Neuronal stem cell (in vitro differentiated cells): Measurements from ENCODE around the gene OCA2.

ENCODE experiments used
- DNase-seq: peaks from one replicate; pipeline ENCODE4 v3.0.0-alpha.2; 2013; ENCODE audit warnings: low spot score
- H2AFZ ChIP-seq: one replicate; pipeline ENCODE4 v1.6.1; 2013; ENCODE audit warnings: mild to moderate bottlenecking, low read length, inconsistent platforms
- H2AK5ac ChIP-seq: 2 replicates; pipeline ENCODE4 v1.6.1; 2013; ENCODE audit warnings: low read depth, mild to moderate bottlenecking, inconsistent platforms, low read length, moderate library complexity, mixed read lengths
- H2BK120ac ChIP-seq: 2 replicates; pipeline ENCODE4 v1.6.1; 2013; ENCODE audit warnings: low read depth, mild to moderate bottlenecking, inconsistent platforms, low read length, moderate library complexity, mixed read lengths
- H2BK12ac ChIP-seq: one replicate; pipeline ENCODE4 v1.6.1; 2013; ENCODE audit warnings: low read length, inconsistent platforms
- H2BK15ac ChIP-seq: 2 replicates; pipeline ENCODE4 v1.6.1; 2013; ENCODE audit warnings: mild to moderate bottlenecking, low read length, inconsistent platforms, mixed read lengths
- H2BK5ac ChIP-seq: one replicate; pipeline ENCODE4 v1.6.1; 2013; ENCODE audit warnings: inconsistent platforms, mild to moderate bottlenecking, low read length, moderate library complexity
- H3K14ac ChIP-seq: one replicate; pipeline ENCODE4 v1.6.1; 2013; ENCODE audit warnings: low read length, inconsistent platforms
- H3K18ac ChIP-seq: 2 replicates; pipeline ENCODE4 v1.6.1; 2013; ENCODE audit warnings: low read length, inconsistent platforms
- H3K23ac ChIP-seq: 2 replicates; pipeline ENCODE4 v1.6.1; 2013; ENCODE audit warnings: low read depth, mild to moderate bottlenecking, mixed read lengths, low read length, inconsistent platforms; ENCODE audit not compliant: poor library complexity
- H3K27ac ChIP-seq: replicated peaks from 3 replicates; pipeline ENCODE4 v1.5.1; 2013; ENCODE audit warnings: low read length, inconsistent platforms
- H3K27me3 ChIP-seq, 3 experiments: 2 replicates each; pipeline ENCODE4 v1.6.1; 2013; ENCODE audit warnings: low read length in 3 of 3, mild to moderate bottlenecking in 2 of 3, inconsistent platforms in 1 of 3, low read depth in 1 of 3, mixed read lengths in 1 of 3, moderate library complexity in 1 of 3; ENCODE audit not compliant: control insufficient read depth in 3 of 3, insufficient read depth in 3 of 3
- H3K36me3 ChIP-seq, 2 donors: replicated peaks in 1 of 2; 2 replicates each; pipeline ENCODE4 v1.6.1; 2013; ENCODE audit warnings: low read length in 2 of 2; ENCODE audit not compliant: control insufficient read depth in 2 of 2, insufficient read depth in 2 of 2
- H3K4ac ChIP-seq: 2 replicates; pipeline ENCODE4 v1.6.1; 2013; ENCODE audit warnings: inconsistent platforms, mild to moderate bottlenecking, low read length, moderate library complexity
- H3K4me1 ChIP-seq, 2 donors: 1 replicate in 1 of 2; 2 replicates in 1 of 2; pipeline ENCODE4 v1.6.1; 2013; ENCODE audit warnings: low read length in 2 of 2, low read depth in 1 of 2; ENCODE audit not compliant: control insufficient read depth in 2 of 2, insufficient read depth in 1 of 2
- H3K4me2 ChIP-seq: one replicate; pipeline ENCODE4 v1.6.1; 2013; ENCODE audit warnings: mild to moderate bottlenecking, low read length, inconsistent platforms; ENCODE audit not compliant: insufficient read depth, poor library complexity, severe bottlenecking
- H3K4me3 ChIP-seq, 2 donors: 2 replicates each; pipeline ENCODE4 v1.5.1; 2013; ENCODE audit warnings: low read length in 2 of 2, mild to moderate bottlenecking in 2 of 2, inconsistent platforms in 1 of 2, moderate library complexity in 1 of 2
- H3K79me1 ChIP-seq: one replicate; pipeline ENCODE4 v1.6.1; 2013; ENCODE audit warnings: low read depth, mild to moderate bottlenecking, inconsistent platforms, low read length, moderate library complexity
- H3K9ac ChIP-seq: one replicate; pipeline ENCODE4 v1.6.1; 2013; ENCODE audit warnings: mild to moderate bottlenecking, low read depth, low read length, inconsistent platforms; ENCODE audit not compliant: poor library complexity
- H3K9me3 ChIP-seq, 2 donors: replicated peaks in 1 of 2; 2 replicates each; pipeline versions ENCODE3 to v1.6.1; 2013; ENCODE audit warnings: low read length in 2 of 2, mild to moderate bottlenecking in 2 of 2, inconsistent platforms in 1 of 2, low read depth in 1 of 2, mixed read lengths in 1 of 2, moderate library complexity in 1 of 2; ENCODE audit not compliant: control insufficient read depth in 2 of 2, insufficient read depth in 1 of 2
- H4K8ac ChIP-seq: one replicate; pipeline ENCODE4 v1.6.1; 2013; ENCODE audit warnings: low read depth, mild to moderate bottlenecking, inconsistent platforms, low read length, moderate library complexity
- H4K91ac ChIP-seq: one replicate; pipeline ENCODE4 v1.6.1; 2013; ENCODE audit warnings: low read length, low read depth, mild to moderate bottlenecking, inconsistent platforms; ENCODE audit not compliant: poor library complexity
- WGBS, 2 donors: extraction: QIAGEN DNeasy Blood & Tissue Kit; methylation state at CpG; one replicate each; pipeline ENCODE4 v1.1.7; 2013; ENCODE audit warnings: missing lambda C conversion rate in 2 of 2, mixed read lengths in 1 of 2; ENCODE audit not compliant: insufficient read length in 2 of 2, insufficient replicate concordance in 1 of 2; ENCODE audit errors: extremely low coverage in 2 of 2; 5-methylcytosine and 5-hydroxymethylcytosine counted together

The OCA2 gene

DNA sequence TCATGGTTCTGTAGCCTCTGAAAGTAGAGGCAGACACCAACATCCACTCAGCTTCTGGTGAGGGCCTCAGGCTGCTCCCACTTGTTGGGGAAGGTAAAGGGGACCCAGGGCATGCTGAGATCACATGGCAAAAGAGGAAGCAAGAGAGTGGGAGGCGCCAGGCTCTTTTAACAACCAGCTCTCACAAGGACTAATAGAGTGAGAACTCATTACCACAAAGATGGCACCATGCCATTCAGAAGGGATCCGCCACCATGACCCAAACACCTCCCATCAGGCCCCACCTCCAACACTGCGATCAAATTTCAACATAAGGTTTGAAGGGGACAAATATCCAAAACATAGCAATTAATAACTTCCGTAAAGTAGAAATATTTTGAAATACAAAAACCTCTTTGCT is 192.3 kb downstream of the OCA2 start:
- H2BK15ac ChIP-seq: no peak overlapping the region
- no CpG with 5 or more reads among the region's 4 CpGs for WGBS, 2 donors
- H3K4ac ChIP-seq: no peak overlapping the region
- H3K23ac ChIP-seq: no peak overlapping the region
- no peak overlapping the region for H2BK12ac ChIP-seq
- H3K4me3 ChIP-seq: no peak overlapping the region
- no peaks in the 10 kb centered on the region for H3K27me3 ChIP-seq
- H2BK120ac ChIP-seq: no peak overlapping the region
- no peak overlapping the region for H4K91ac ChIP-seq
- no peaks in the 10 kb centered on the region for H3K9me3 ChIP-seq
- no peak for DNase-seq
- no peak overlapping the region for H2AFZ ChIP-seq
- no peaks in the 10 kb centered on the region for H3K79me1 ChIP-seq
- no peak overlapping the region for H3K9ac ChIP-seq
- no peak overlapping the region for H4K8ac ChIP-seq
- H2AK5ac ChIP-seq: no peak overlapping the region
- H3K4me2 ChIP-seq: no peak overlapping the region
- H3K36me3 ChIP-seq: no peaks in the 10 kb centered on the region
- H3K14ac ChIP-seq: no peak overlapping the region
- no peak overlapping the region for H3K18ac ChIP-seq
- H3K4me1 ChIP-seq: no peaks in the 10 kb centered on the region
- H3K27ac ChIP-seq: no peak overlapping the region
- no peak overlapping the region for H2BK5ac ChIP-seq

- Histone ChIP-seq H3K27me3 (no peaks in the 10 kb centered on the region), H2BK5ac (no peak overlapping the region)
These were observed 195.7 kb downstream of the OCA2 start for GRCh38 chr15:27903405-27903804.

DNA sequence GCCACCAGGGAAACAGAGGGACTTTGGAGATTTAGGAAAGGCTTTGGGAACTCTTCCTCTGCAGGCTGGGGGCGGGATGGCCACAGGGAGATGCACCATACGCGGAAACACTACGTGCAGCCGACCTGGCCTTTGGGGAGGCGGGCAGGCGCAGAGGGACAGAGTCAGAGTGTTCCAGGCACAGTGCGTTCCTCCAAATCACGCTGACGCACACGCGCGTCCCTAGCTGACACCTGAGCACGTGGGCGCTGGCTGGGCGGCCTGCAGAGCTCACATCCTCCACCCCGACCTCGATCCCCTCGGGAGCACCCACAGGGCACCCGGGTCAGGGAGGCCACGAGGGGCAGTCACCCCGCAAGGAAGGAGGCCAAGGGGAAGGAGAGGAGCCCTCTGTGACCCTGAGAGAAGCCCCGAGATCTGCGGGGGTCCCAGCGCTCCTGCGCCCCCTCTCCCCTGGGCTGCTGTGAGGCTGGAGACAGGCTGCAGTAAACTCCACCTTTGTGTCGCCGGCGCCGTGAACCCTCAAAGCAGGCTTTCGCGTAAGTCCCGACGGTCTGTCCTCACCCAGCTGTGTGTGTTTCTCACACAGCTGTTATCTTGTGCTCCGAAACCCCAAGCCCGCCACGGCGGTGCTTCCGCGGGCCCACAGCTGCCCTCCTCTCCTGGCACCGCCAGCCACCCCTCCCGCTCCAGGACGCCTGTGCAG is 196.3 kb downstream of the OCA2 start:
- H2BK5ac ChIP-seq: no peak overlapping the region
- H2AK5ac ChIP-seq: no peak overlapping the region
- no peak overlapping the region for H2BK12ac ChIP-seq
- no peak overlapping the region for H2AFZ ChIP-seq
- H3K27ac ChIP-seq: no peak overlapping the region
- no peaks in the 10 kb centered on the region for H3K9me3 ChIP-seq
- DNase-seq: no peak
- H4K91ac ChIP-seq: no peak overlapping the region
- H3K36me3 ChIP-seq: no peaks in the 10 kb centered on the region
- H3K4me2 ChIP-seq: no peak overlapping the region
- H2BK15ac ChIP-seq: no peak overlapping the region
- H3K4me1 ChIP-seq: peaks cover 0 to 2% of the 10 kb centered on the region in 2 donors
- peak overlapping the region in 1 of 2 donors; percentile 5 for H3K4me3 ChIP-seq
- H3K27me3 ChIP-seq: no peaks in the 10 kb centered on the region
- no peak overlapping the region for H4K8ac ChIP-seq
- peak overlapping the region; percentile 20 for H3K18ac ChIP-seq
- H3K9ac ChIP-seq: no peak overlapping the region
- H3K14ac ChIP-seq: peak overlapping the region; percentile 48
- no CpG with 5 or more reads among the region's 43 CpGs for WGBS, 2 donors
- H2BK120ac ChIP-seq: no peak overlapping the region
- no peak overlapping the region for H3K4ac ChIP-seq
- H3K79me1 ChIP-seq: no peaks in the 10 kb centered on the region
- peak overlapping the region; percentile 8 for H3K23ac ChIP-seq

More at GRCh38 chr15:27903405-27903804, 195.7 kb downstream of the OCA2 start:
- no peak overlapping the region for H3K27ac ChIP-seq
- no peaks in the 10 kb centered on the region for H3K36me3 ChIP-seq
- peaks cover 0 to 2% of the 10 kb centered on the region in 2 donors for H3K4me1 ChIP-seq
- no peak overlapping the region for H2BK120ac ChIP-seq
- no peak overlapping the region for H3K9ac ChIP-seq
- no peak overlapping the region for H2BK12ac ChIP-seq
- no peak overlapping the region for H4K8ac ChIP-seq
- WGBS, 2 donors: no CpG with 5 or more reads among the region's 9 CpGs
- H3K79me1 ChIP-seq: no peaks in the 10 kb centered on the region
- no peak overlapping the region for H3K23ac ChIP-seq
- no peak overlapping the region for H3K4ac ChIP-seq
- no peak overlapping the region for H4K91ac ChIP-seq
- H3K9me3 ChIP-seq: no peaks in the 10 kb centered on the region
- no peak overlapping the region for H2AK5ac ChIP-seq
- no peak overlapping the region for H3K18ac ChIP-seq
- no peak overlapping the region for H2BK15ac ChIP-seq
- H3K4me3 ChIP-seq: no peak overlapping the region
- DNase-seq: no peak
- no peak overlapping the region for H3K14ac ChIP-seq
- H3K4me2 ChIP-seq: no peak overlapping the region
- no peak overlapping the region for H2AFZ ChIP-seq

DNA sequence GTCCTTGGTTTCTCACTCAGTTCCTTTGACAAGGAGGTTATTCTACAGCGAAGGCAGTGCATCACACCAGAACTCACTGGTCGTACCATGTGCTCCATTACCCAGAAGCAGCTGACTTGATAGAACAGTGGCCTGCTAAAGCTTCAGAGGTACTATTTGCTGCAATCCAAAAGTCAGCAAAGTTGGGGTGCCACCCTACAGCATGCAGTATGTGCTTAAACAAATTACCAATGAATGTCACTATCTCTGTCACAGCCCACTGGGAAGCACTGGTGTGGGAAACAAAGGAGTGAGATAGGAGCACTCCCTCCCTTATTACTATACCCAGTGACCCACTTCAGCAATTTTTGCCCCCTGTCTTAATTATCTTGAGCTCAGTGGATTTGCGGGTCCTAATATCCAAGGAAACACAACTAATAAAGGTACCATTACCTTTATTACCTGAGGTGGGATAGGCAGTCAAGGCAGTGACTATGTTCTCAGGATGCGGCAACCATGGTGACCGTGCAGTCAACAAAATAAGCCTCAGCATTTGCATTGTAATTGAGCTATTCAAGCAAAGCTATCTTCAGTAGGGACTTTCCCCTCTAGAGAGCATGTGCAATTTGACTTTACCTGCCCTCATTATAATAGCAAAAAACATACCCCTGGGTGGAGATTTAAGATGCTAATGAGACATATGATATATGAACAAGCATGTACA is 199.4 kb downstream of the OCA2 start:
- Histone ChIP-seq H3K23ac (no peak overlapping the region), H3K27me3 (no peaks in the 10 kb centered on the region), H3K18ac (no peak overlapping the region), H3K27ac (no peak overlapping the region), H3K4me1 (peaks cover 0 to 2% of the 10 kb centered on the region in 2 donors), H2AK5ac (no peak overlapping the region), H3K36me3 (no peaks in the 10 kb centered on the region), H3K79me1 (no peaks in the 10 kb centered on the region), H3K9me3 (peaks cover 0 to 2% of the 10 kb centered on the region in 2 donors), H2BK5ac (no peak overlapping the region), H4K91ac (no peak overlapping the region), H2BK12ac (no peak overlapping the region), H2BK120ac (no peak overlapping the region), H3K4me3 (no peak overlapping the region), H2BK15ac (no peak overlapping the region), H3K14ac (no peak overlapping the region), H3K4ac (no peak overlapping the region), H2AFZ (no peak overlapping the region), H4K8ac (no peak overlapping the region), H3K4me2 (no peak overlapping the region), H3K9ac (no peak overlapping the region)
- no peak for DNase-seq
- WGBS, 2 donors: no CpG with 5 or more reads among the region's 5 CpGs
